SW480 (cell line): ENCODE data around the gene KCNMA1.
A peak's percentile ranks its signal among the peaks of the same experiment; 100 is the strongest.

Source experiments
- DNase-seq: peaks from one replicate; pipeline ENCODE4 v3.0.0-alpha.2; 2016; ENCODE audit warnings: low spot score

Gene KCNMA1

DNA sequence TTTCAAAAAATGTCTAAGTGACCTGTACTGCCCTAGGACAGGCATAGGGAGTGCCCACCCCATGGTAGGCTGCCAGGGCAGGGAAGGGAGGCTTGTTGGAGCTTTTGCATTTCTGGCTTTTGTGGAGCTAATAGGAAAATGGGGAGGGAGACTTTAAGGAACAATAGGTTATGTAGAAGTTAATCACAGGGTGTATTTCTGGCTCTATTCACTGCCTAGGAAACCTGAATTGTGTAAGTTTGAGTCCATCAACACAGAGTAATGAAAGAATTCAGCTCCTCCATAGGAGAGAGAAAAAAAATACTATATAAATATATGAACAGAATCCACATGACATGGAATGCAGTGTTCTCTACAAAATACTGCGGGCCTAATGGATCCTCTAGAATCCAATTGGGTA, 661.5 kb downstream of the KCNMA1 start:
- no peak for DNase-seq

DNA sequence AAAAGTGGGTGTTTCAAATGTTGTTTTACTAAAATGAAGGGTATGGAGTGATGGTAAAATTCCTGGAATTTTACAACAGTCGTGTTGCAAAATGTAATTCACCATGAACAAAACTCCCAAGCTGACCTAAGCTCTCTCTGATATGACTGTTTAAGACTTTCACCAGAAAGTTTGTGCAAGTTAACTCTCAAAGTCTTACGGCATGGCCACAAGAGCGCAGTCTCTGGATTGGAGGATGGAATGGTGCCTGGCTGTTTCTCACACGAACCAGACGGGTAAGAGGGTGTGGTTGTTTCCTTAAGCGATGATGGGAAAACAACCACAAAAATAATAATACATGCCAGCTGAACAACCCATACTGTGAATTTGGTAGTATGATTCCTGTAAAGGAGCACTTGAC, 662.5 kb downstream of the KCNMA1 start:
- DNase-seq = no peak

DNA sequence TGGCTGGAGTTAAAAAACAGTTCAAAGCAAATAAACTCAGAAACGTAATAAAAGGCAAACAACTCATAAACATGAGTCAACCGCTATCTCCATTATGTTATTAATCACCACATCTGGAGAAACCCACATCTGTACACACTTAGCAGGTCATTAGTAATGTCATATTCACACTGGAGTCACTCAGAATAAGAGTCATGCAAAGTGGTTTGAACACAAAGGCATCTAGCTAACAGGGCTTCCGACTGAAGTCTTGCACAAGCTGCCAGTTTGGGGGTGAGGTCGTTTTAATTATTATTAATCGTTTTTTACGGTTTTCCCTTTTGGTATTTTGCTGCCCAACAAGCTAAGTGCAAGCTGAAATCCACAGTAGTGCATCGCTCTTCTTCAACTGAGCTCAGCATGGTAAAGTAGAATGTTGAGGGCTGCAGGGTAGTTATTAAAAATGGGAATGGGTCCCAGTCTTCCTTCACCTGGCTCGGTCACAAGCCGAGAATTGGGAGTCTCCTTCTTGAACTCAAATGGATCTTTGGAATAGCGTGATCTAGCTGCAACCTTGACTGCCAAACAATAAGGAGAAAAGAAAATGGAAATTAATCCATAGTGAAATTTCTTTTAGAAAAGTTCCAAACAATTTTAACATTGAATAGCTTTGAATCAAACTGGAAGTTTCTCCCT, 663.5 kb downstream of the KCNMA1 start:
- peak; percentile 56 for DNase-seq

DNA sequence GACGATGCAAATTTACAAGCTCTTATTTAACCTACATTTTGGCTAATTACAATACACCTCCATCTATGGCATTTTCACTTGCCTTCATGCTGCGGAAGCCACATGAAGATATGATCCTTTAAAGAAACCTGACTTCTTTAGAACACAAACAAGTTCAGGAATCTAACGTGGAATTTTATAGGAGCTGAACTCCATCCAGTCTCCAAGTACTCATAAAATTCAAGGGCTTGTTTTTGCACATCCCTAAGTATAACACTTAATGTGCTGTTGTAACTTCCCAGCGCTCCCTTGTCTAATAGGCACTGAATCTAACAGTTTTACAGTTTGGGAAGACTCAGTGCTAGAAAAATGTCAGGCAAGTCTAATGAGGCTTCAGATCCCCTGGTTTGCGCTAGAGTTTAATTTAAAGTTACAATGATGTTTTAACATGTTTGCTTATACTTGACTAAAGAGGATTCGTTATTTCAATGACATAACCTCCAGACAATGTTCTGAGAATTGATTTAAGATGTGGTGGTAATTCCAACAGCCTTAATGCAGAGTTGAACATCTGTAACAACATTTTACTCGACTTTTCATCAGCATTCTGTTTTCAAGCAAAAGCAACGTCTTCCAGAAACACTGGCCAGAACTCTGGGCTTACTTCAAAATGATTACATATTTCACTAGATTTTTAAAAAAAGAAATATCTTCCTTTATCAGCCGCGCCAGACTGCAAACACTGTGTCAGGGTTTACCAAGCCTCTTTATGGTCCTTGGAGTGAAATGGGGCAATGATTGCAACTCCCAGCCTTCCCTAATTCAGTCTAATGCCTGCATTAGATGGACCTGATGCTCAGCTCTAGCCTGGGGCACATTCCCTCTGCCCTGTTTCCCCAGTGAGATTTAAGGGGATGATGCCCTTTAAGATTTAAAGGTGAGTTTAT, 664.3 kb downstream of the KCNMA1 start:
- no peak for DNase-seq

DNA sequence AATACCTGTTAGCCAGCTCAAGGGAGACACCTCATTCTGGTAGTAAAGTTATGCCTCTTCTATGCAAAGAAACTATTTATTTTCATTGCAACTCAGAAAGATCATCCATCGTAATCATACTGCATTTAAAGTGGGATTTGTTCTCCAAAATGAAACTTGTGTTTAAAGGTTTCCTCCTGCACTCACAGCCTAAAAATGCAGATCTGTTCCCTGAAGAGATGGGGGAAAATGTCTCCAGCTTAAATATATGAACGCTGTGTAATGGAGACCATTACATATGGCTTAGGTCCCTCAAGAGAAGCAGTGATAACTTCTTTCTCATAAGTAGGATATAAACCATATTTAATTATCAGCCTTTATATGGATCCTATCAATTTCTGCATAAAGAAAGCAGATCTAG, 665.1 kb downstream of the KCNMA1 start:
- DNase-seq = no peak

DNA sequence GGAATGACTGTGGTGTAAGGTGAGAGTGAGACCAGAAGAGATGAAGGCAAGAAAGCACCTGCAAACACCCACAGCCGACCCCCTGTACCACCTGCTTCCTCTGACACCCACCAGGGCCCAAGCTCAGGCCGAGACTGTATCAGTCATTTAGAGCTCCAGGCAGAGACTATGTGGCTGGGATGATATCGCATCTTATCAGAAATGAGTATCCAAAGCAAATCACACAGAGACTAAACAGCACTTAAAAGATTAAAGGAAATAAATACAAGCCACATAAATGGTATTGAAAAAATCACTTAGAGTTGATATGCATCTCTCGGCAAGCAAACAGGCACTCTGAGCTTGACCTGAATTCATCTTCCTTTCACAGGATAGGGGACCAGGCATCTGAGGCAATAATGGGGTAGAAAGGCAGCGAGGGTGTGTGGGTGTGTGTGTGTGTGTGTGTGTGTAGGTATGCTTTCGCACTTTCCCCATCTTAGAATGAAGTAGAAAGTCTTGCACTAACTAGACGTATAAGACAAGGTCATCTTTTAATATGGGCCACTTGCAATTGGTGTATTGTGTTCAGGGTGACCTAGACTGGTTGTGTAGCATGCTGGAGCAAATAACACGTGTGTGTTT, 665.9 kb downstream of the KCNMA1 start:
- DNase-seq = no peak

DNA sequence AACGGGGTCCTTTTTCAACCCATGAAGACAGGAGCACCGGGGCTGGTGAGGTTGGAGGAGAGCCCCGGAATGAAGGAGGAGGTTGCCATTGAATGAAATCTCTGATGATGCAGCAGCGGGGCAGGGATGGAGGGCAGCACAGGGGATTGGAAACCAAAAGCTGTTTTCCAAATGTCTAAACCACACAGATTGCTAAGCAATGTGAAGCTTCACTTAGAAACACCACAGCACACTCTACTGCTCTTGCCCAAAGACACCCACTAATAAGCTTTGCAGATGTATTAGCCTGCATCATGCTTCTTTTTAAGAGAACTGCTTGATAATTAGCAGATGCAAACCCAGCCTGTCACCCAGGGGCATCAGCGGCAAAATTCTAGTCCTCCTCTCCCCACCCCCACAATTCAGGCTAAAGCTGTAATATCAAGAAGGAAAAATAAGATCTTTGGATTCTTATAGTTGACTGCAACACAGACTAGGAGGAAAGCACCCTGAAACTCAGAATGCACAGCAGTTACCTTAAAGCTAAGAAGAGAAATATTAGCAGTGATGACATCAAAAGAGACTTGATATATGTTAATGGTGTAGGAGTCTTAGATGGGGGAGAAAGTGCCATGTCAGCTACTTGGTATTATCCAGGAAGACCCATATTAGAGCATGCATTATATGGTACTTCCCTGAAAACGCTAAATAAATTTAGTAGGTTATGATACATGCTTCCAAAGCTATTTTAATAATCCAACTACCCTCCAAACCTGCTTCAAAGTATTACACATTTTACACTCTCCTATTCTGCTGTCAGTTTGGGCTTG, 666.7 kb downstream of the KCNMA1 start:
- no peak for DNase-seq

DNA sequence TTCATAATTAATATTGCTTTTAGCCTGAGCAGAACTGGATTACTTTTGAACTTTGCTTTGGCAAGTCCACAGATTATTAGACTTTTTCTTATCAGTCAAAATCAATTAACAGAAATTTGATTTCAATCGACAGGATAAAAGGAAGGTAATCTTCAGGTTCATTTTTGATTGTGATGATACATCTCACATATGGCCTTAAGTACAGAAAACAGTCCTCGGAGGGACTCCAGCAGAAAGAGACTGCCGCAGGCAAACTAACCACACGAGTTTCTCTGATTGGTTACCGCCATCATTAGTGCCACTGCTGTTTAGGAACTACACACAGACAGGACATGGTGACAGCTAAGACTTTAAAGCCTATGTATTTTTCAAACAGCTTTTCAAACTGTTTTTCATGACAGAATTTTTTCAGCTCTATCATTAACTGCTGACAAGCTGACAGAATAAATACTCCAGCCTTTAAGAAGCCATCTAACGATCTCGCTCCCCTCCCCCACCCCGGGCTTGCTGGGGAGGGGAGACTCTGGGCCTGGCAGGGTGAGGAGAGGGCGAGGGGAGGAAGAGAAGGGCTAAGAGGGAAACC, 668.2 kb downstream of the KCNMA1 start:
- no peak for DNase-seq

DNA sequence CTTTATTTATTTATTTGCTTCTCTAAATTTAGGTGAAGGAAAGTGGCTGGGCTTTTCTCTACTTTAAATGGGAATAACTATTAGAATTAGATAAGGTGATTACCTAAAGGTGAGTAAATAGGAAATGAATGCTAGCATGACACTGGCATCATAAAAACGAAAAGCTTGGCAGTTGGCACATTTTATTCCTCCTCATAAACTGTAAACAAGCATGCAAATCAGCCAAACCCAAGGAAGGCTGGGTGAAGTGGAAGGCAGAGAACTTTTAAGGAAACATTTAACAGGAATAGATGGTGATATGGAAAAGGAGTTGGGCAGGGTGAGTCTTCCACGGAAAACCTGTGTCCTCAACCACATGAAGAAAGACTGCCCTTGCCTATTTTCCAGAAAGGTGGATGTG, 669.1 kb downstream of the KCNMA1 start:
- DNase-seq = no peak

DNA sequence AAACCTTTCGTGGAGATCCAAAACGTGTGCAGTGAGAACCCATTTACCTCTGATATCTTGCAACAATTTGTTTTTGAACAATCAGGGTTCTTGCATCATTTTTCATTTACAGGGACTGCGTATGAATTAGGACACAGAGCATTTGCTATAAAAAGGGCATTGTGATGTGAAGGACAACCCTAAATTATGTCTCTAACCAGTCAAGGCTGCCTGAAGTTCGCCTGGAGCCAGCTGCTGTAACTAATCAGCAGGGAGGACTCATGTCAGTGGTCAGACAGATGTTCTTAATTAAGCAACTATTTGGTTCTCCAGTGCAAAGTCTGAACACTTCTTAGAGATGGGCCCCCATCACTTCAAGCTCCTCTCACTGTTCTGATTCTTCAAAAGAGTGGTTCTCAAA, 674.8 kb downstream of the KCNMA1 start:
- DNase-seq = no peak

DNA sequence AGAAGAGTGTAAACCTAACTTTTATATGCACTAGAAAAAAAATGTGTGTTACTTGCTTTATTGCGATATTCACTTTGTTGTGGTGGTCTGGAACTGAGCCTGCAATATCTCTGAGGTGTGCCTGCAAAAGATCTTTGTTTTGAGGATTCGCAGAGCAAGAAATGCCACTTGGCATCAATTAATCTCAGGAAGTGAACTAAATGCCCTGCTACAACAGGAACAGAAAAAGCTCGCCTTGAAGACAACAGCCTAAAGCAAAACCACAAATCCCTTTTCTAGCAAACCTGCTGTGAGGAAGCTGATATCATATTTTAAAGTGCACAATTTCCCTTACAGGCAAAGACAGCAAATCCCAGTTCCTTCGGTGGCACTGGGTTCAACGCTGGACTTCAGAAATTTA, 675.8 kb downstream of the KCNMA1 start:
- no peak for DNase-seq

DNA sequence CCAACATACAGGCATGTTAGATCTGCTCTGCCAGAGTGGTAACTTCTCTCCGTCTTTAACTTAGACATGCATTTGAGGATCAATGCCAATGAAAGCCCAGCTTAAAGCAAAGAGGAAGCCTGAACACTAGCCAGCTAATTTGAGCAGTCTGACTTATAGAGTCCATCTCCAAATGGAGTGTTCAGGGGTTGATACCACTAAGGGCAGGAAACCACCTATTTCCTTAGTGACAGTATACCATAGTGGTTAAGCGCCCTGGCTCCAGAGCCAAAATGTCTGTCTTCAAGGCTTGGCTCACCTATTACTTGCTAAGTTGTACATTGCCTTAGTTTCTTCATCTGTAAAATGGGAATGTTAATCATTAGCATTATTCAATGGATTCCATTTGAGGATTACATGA, 678.5 kb downstream of the KCNMA1 start:
- no peak for DNase-seq

DNA sequence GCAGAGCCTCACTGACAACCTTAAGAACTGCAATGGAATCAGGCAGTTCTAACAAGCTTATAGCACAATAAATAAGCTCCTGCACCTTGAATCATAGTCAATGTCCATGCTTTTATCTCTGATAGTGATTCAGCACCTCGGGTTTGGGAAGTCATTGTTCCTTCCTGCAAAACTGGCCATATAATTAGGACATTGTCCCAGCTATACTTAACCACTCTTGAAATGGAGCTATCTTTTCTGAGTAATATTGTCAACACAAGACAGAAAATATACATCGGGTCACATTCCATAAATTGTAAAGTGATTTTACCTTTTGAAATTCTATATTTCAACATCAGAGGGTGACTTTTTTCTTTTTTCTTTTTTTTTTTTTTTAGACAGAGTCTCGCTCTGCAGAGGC, 682.8 kb downstream of the KCNMA1 start:
- no peak for DNase-seq

DNA sequence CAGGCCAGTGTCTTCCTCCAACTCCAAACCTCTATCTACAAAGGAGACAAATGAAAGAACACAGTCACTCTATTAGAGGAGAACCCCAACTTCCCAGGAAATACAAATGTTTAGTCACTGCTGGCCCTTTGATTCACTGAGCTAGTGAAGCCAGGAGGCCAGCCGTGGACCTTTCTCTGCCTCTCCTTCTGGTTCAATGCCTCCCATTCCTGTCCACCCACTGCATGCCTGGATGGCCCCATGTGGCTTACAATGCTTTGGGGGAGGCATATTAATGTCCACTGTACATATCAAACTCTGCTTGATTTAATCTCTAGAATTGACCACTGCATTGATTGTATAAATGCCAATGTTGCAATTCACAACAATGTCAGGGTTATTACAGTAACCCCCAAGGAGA, 687.3 kb downstream of the KCNMA1 start:
- no peak for DNase-seq

DNA sequence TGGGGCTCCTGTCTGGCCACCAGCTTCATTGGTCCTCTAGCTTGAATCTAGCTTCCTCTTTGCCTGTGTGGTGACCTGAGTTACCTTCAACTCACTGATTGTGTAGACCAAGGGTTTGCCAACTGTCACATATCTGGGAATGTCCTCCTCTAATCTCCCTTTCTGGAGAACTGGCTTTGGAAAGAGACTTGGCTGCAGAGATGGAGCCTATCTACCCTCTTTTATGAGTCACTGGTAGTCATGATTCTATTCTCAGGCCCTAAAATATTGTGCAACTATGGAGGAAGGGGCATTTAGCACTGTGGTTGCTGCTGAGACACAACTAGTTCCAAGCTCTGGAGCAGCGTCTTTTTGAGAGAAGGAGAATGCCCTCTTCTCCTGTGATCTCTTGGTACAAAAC, 691.3 kb downstream of the KCNMA1 start:
- no peak for DNase-seq

DNA sequence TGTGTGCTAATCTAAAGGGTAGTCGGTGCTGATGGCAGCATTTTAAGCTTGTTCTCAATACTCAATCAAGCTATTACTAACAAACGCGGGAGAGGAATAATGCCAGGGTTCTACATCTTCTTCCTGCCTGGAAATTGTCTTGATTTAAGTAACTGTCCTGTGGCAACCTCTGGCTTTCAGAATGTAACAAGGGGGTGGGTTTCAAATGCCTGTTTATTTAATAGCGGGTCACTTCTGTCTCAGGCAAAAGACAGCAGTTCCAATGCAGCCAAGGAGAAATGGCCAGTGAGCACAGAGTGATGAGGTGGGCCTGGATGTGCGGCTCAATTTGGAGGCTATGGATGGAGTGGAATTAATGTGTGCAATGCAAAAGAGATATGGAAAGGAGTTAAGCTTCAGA, 692.4 kb downstream of the KCNMA1 start:
- no peak for DNase-seq

DNA sequence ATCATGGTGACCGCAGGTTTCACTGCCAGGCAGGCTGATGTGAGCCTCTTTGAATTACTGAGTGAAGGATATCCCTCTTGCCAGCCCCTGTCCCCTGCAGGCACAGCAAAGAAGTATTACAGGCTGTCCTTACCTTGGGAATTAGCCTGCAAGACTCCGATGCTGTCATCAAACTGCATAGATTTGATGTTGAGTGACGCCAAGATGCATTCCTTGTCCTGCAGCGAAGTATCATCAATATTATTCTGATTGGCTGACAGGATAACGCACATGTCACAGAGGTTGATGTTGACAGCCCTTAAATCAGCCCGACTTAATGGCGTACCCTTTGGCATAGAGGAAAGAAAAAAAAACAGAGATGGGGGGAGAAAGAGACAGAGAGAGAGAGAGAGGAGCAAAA, 693.0 kb downstream of the KCNMA1 start:
- no peak for DNase-seq

DNA sequence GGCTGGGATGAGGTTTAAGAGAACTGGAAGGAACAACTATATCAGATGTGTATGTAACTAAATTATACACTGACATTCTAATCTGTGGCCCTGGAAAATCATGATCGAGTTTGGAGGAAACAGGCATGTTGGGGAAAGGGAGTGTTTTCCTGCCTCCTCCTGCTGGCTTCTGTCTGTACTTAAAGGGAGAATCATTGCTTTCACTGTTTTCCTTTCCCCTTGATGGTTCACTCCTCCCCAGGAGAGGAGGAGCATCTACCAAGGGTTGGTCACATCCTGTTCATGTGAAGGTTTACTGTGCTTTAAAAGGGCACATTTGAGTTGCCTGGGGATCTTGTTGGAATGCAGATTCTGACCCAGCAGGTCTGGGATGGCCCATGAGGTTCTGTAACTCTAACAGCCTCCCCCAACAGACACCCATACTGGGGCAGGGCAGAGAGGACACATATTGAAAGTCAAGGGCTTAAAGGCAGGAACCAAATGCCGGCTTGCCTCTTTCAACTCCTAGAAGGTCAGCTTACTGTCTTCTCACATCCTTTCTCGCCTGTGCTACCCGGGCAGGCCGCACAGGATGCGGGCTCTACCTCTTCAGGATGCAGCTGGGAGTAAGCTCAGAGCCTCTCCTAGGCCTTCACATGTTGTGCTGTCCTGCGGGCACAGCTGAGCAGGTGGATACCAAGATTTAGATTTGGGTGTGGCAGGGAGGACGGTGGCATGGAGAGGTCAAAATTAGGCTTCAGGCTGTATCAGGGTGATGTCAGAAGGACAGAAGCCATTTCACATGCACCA, 694.8 kb downstream of the KCNMA1 start:
- DNase-seq = no peak

DNA sequence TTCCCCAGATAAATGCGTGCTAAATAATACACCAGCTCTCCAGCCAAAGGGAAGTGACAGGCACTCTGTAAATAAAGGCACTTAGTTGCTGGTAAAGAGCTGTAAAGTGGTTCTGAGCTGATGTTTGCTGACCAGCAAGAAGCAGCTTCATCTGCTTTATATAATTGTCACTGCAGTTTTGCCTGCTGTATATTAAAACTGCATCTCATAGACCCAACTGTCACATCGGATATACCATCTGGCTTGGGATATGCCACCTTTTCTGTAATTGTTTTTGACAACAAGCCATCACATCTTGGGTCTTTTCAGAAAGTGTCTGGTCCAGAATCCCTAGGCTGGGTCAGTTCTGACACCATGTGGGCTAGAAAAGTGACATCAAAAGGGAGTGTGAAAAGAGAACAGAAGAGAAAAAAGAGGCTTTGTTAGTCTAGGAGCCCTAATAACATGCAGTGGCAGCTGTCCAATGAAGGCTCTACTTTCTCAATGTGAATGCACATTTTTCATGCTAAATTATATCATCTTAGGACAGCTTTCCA, 697.6 kb downstream of the KCNMA1 start:
- DNase-seq = no peak

DNA sequence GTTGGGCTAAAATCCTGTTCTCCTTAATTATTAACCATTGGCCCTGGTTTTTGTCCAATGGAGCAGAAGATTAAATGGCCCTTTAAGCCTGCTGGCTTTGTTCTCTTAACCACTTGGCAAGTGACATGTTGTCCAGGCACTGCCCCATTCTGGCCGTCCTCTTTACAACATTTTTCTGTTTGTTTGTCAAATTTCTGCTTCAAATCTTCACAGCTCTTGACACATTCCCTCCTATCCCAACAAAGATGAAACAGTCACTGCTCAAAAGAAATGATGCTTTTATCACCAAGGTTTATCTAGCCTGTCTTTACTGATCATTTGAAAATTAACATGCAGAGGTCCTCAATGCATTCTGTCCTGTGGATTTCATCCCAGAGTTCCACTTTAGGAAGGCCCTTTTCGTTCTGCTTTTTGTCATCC, 700.4 kb downstream of the KCNMA1 start:
- no peak for DNase-seq
